Fibroblast of pulmonary artery (primary cell): ENCODE measurements around the gene MTUS2.

Source experiments
- DNase-seq: peaks from one replicate; pipeline ENCODE4 v3.0.0-alpha.2; 2010; ENCODE audit warnings: low read depth
- H3K4me3 ChIP-seq: replicated peaks from 2 replicates; pipeline ENCODE4 v1.5.1; 2011; ENCODE audit warnings: low read depth, mild to moderate bottlenecking, control low read depth, low read length, moderate library complexity
- CTCF ChIP-seq: IDR thresholded peaks from 2 replicates; pipeline ENCODE4 v1.5.1; 2011; ENCODE audit warnings: mild to moderate bottlenecking, control low read depth, low read length, inconsistent platforms; ENCODE audit errors: missing control alignments

MTUS2 gene

GRCh38 chr13:29355029-29355428 is 534.9 kb downstream of the MTUS2 start:
- TF ChIP-seq CTCF = no peak
- H3K4me3 ChIP-seq = no peak overlapping the region
- no peak for DNase-seq

DNA sequence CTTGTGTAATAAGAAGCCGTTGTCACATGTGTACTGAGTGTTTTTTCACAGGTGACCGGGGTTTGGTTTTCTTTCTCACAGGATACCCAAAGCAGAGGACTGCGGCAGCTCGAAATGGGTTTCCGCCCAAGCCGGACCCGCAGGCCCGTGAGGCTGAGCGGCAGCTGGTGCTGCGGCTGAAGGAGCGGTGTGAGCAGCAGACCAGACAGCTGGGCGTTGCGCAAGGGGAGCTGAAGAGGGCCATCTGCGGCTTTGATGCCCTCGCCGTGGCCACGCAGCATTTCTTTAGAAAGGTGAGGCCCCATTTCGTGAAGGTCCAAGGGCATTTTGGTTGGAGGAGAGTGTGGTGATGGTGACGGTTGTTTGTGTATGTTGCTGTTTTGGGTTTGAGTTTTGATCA is 539.0 kb downstream of the MTUS2 start:
- no peak overlapping the region for H3K4me3 ChIP-seq
- no peak for TF ChIP-seq CTCF
- no peak for DNase-seq

DNA sequence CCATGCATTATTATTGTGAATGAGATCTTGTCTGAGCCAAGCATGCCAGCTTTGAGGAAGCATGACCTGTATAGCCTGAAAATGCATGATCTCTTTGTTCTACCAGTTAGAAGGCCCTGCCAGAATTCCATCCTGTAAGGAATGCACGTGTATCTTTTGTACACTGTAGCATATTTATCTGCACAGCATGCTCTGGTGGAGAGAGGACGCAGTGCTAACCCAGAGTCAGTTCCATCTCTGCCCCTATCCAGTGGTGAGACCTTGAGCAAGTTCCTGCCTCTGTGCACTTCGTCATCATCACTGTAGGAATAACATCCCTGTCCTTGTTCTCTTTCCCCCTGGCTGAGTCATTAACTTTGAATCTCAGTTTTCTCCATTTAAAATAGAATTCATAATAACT is 541.6 kb downstream of the MTUS2 start:
- DNase-seq = no peak
- H3K4me3 ChIP-seq = no peak overlapping the region
- TF ChIP-seq CTCF = no peak

- DNase-seq = peak; percentile 53
- H3K4me3 ChIP-seq = no peak overlapping the region
- TF ChIP-seq CTCF = peak; percentile 99
These were observed 542.9 kb downstream of the MTUS2 start for GRCh38 chr13:29362849-29363604.

GRCh38 chr13:29369060-29369743 is 549.1 kb downstream of the MTUS2 start:
- TF ChIP-seq CTCF = peak; percentile 69
- DNase-seq = peak; percentile 60
- H3K4me3 ChIP-seq = no peak overlapping the region

GRCh38 chr13:29379281-29379680 is 559.1 kb downstream of the MTUS2 start:
- no peak for TF ChIP-seq CTCF
- DNase-seq = no peak

More at GRCh38 chr13:29379281-29379680, 559.1 kb downstream of the MTUS2 start:
- H3K4me3 ChIP-seq = no peak overlapping the region
